ENCODE results near the gene CST7. TPM values are rescaled to one million over a fixed set of nuclear protein-coding genes. Genes with fewer than 3 reads are reported as not detected.

CST7 gene
- polyA plus RNA-seq, 1 experiment = not detected

GRCh38 chr20:24950836-24951525 is 1.9 kb downstream of the CST7 start:
- Histone ChIP-seq H3K4me3 (ENCODE audit: low read depth, low read length) (no peak overlapping the region), H3K27me3 (ENCODE audit: control insufficient read depth, insufficient read depth, low read length) (no peaks in the 10 kb centered on the region; the same call in 1 of the 2 replicates), H3K36me3 (ENCODE audit: control insufficient read depth, insufficient read depth, low read length) (no peaks in the 10 kb centered on the region)
- CTCF ChIA-PET = no interaction called here
- no peak for DNase-seq (ENCODE audit: low read depth)
- TF ChIP-seq CTCF (IDR thresholded peaks at IDR 0.05; ENCODE audit: insufficient read depth, low read depth, low read length) = no peak
- POLR2A ChIA-PET = no interaction called here

GRCh38 chr20:24951536-24952083 is 2.5 kb downstream of the CST7 start:
- POLR2A ChIA-PET = no interaction called here
- Histone ChIP-seq H3K36me3 (ENCODE audit: control insufficient read depth, insufficient read depth, low read length) (no peaks in the 10 kb centered on the region), H3K4me3 (ENCODE audit: low read depth, low read length) (no peak overlapping the region), H3K27me3 (ENCODE audit: control insufficient read depth, insufficient read depth, low read length) (no peaks in the 10 kb centered on the region; the same call in 1 of the 2 replicates)
- TF ChIP-seq CTCF (IDR thresholded peaks at IDR 0.05; ENCODE audit: insufficient read depth, low read depth, low read length) = no peak
- CTCF ChIA-PET = no interaction called here
- DNase-seq (ENCODE audit: low read depth) = no peak

GRCh38 chr20:24952376-24953208 is 3.5 kb downstream of the CST7 start:
- DNase-seq (ENCODE audit: low read depth) = no peak
- Histone ChIP-seq H3K4me3 (ENCODE audit: low read depth, low read length) (no peak overlapping the region), H3K27me3 (ENCODE audit: control insufficient read depth, insufficient read depth, low read length) (no peaks in the 10 kb centered on the region; the same call in 1 of the 2 replicates), H3K36me3 (ENCODE audit: control insufficient read depth, insufficient read depth, low read length) (peaks cover under 1% of the 10 kb centered on the region; the same call in 1 of the 2 replicates)
- ChIA-PET POLR2A (no interaction called here), CTCF (interaction anchor here (0.6 kb wide), 1 partner anchor 21 kb away, joined by 3 read pairs; no protein-coding TSS in a partner anchor)
- TF ChIP-seq CTCF (IDR thresholded peaks at IDR 0.05; ENCODE audit: insufficient read depth, low read depth, low read length) = no peak

DNA sequence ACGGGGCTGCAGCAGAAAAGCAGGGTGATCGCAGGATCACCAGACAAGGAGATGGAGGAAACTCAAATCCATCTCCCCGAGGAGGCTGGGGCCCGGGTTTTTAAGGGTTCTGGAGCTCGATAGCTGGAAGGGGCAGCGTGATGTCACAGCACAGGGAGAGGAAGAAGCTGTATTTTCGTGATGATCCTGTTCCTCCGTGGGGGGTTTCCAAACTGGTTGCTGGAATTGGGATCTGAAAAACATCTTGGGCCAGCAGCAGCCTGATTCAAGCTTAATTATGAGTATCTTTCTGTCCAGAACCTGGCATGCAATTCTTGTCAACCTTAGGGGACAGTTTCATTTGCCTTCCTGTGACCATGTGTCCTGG is 4.1 kb downstream of the CST7 start:
- Histone ChIP-seq H3K36me3 (ENCODE audit: control insufficient read depth, insufficient read depth, low read length) (peaks cover 1% of the 10 kb centered on the region; the same call in 1 of the 2 replicates), H3K27me3 (ENCODE audit: control insufficient read depth, insufficient read depth, low read length) (no peaks in the 10 kb centered on the region; the same call in 1 of the 2 replicates), H3K4me3 (ENCODE audit: low read depth, low read length) (no peak overlapping the region)
- POLR2A ChIA-PET = no interaction called here
- CTCF ChIA-PET = interaction anchor here (0.6 kb wide), 1 partner anchor 20 kb away, joined by 3 read pairs; no protein-coding TSS in a partner anchor
- DNase-seq (ENCODE audit: low read depth) = no peak
- TF ChIP-seq CTCF (IDR thresholded peaks at IDR 0.05; ENCODE audit: insufficient read depth, low read depth, low read length) = no peak

GRCh38 chr20:24953621-24954133 is 4.6 kb downstream of the CST7 start:
- Histone ChIP-seq H3K4me3 (ENCODE audit: low read depth, low read length) (no peak overlapping the region), H3K36me3 (ENCODE audit: control insufficient read depth, insufficient read depth, low read length) (peaks cover 2% of the 10 kb centered on the region), H3K27me3 (ENCODE audit: control insufficient read depth, insufficient read depth, low read length) (no peaks in the 10 kb centered on the region; the same call in 1 of the 2 replicates)
- ChIA-PET POLR2A (no interaction called here), CTCF (no interaction called here)
- DNase-seq (ENCODE audit: low read depth) = no peak
- TF ChIP-seq CTCF (IDR thresholded peaks at IDR 0.05; ENCODE audit: insufficient read depth, low read depth, low read length) = no peak

Measured in BJ (cell line).